HG03097 (cell line): Measurements from ENCODE around the gene CPED1.
"Not testable (repeated sequence)": the region's sequence is repeated elsewhere in the genome, so short reads cannot be mapped to it uniquely, and the experiment has no call there.

ENCODE experiments used
- ATAC-seq: cut with Tn5 transposase; IDR thresholded peaks from one replicate; pipeline ENCODE4 v1.9.1; 2021; ENCODE audit not compliant: unreplicated experiment, low FRiP score

Gene CPED1

GRCh38 chr7:121058975-121059374 lies 70.5 kb downstream of the CPED1 start:
- no peak for ATAC-seq

DNA sequence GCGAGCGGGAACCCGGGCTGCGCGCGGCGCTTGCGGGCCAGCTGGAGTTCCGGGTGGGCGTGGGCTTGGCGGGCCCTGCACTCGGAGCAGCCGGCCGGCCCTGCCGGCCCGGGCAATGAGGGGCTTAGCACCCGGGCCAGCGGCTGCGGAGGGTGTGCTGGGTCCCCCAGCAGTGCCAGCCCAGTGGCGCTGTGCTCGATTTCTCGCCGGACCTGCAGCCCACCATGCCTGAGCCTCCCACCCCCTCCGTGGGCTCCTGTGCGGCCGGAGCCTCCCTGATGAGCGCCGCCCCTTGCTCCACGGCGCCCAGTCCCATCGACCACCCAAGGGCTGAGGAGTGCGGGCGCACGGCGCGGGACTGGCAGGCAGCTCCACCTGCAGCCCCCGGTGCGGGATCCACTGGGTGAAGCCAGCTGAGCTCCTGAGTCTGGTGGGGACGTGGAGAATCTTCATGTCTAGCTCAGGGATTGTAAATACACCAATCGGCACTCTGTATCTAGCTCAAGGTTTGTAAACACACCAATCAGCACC lies 71.5 kb downstream of the CPED1 start:
- ATAC-seq: not testable (repeated sequence)

GRCh38 chr7:121061677-121062582 lies 73.4 kb downstream of the CPED1 start:
- ATAC-seq: no peak

GRCh38 chr7:121062671-121063279 lies 74.3 kb downstream of the CPED1 start:
- no peak for ATAC-seq

DNA sequence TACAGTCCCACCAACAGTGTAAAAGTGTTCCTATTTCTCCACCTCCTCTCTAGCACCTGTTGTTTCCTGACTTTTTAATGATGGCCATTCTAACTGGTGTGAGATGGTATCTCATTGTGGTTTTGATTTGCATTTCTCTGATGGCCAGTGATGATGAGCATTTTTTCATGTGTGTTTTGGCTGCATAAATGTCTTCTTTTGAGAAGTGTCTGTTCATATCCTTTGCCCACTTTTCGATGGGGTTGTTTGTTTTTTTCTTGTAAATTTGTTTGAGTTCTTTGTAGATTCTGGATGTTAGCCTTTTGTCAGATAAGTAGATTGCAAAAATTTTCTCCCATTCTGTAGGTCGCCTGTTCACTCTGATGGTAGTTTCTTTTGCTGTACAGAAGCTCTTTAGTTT lies 79.2 kb downstream of the CPED1 start:
- ATAC-seq: not testable (repeated sequence)

DNA sequence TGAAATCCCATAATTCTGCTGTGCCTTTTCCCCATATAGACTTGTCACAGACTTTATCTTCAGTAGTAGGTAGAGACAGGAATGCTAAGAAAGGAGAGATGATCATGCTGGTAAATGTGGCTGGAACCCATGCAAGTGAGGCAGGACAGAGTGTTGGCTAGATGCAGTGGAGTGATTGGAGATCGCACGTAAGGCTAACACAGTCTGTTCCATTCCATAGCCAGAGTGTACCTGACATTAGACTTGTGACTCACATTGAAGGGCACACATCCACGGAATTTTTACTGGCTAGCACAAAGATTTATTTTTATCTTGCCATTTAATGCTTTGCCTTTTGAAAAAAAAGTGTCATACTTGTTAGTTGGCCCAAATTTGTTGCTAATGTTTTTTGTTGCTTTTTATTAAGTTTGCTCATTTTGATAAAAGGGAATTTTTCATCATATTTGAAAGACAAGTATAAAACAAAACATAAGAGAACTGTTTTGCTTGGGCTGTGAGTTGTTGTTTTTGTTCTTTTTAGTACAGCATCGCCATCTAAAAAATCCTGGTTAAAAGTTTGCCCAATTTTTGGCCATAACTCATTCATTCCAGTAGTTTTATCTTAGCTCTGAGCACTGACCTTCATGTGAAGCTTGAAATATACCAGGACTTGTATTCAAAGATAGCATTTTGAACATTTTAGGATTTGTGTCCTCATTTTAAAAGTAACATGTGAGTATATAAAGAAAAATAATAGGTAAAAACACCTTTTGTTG lies 81.0 kb downstream of the CPED1 start:
- ATAC-seq: no peak

DNA sequence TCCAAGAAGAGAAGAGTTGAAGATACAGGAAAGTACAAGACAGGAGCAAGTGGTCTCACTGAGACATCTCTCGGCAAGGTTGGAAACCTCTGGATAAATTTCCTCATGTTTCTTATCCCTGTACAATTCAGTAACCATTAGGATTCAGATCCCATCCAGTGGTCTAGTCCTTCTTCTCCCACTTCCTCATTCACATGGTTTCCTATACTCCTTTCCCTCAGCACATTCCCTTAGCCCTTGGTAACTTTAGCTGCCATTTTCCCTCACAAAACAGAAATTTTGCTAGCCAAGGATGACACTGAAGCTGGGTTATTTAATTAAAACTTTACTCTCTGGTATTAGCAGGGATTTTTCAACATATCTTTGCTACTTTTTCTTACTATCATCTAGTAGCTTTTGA lies 82.6 kb downstream of the CPED1 start:
- ATAC-seq: no peak

- ATAC-seq: no peak
These were observed 83.2 kb downstream of the CPED1 start for GRCh38 chr7:121071662-121072061.

DNA sequence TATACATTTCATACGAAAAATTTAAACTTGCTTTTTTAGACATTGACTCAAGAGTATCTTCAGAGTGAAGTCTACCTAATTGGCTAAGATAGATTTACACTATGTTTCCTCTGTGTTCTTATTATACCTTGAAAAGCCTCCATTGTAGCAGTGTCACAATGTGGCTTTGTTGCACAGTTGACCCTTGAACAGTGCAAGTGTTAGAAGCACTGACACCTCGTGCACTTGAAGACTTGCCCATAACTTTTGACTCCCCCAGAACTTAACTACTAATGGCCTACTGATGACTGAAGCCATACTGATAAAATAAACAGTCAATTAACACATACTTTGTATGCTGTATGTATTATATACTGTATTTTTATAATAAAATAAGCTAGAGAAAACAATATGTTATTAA lies 84.3 kb downstream of the CPED1 start:
- ATAC-seq: no peak

DNA sequence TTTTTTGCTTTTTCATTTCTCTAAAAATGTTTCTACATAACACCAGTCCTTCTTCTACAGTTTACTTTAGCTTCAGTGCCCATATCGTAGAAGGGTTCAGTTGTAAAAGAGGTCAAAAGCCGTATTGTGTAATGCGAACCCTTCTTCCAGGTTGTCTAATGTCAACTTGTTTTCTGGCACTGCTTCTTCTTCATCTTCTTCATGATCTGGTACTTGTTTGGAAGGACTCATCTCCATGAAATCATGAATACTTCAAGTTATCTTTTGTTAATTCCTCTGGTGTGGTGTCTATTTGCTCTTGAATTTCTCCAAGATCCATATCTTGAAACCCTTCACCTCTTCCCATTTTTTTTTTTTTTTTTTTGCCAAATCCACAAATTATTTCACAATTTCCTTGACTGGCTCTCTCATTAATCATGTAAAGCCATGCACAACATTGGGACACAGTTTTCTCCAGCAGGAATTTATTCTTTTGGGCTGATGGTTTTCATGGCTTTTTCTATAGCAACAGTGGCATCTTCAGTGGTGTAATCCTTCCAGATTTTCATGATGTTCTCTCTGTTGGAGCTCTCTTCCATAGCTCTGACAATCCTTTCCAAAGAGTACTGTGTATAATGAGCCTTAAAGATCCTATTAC lies 85.1 kb downstream of the CPED1 start:
- no peak for ATAC-seq

GRCh38 chr7:121075424-121075841 lies 86.9 kb downstream of the CPED1 start:
- not testable (repeated sequence) for ATAC-seq

DNA sequence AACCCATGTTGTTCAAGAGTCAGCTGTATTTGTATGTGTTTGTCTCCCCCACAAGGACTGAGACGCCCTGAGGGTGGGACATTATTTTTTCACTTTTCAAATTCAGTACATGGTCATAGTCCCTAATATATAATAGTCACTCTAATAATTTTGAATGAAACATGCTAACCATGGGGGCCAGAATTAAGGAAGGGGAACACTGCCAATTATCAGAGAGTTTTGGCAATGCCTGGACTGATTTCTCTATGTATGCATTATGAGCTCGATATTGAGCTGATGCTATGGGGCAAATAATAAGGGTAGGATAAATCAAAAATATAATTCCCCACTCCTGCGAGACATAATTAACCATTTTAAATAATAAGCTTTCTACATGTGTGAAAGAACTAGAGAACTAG lies 87.4 kb downstream of the CPED1 start:
- ATAC-seq: no peak

GRCh38 chr7:121076350-121077164 lies 88.0 kb downstream of the CPED1 start:
- no peak for ATAC-seq

- no peak for ATAC-seq
These were observed 88.7 kb downstream of the CPED1 start for GRCh38 chr7:121077165-121077630.

DNA sequence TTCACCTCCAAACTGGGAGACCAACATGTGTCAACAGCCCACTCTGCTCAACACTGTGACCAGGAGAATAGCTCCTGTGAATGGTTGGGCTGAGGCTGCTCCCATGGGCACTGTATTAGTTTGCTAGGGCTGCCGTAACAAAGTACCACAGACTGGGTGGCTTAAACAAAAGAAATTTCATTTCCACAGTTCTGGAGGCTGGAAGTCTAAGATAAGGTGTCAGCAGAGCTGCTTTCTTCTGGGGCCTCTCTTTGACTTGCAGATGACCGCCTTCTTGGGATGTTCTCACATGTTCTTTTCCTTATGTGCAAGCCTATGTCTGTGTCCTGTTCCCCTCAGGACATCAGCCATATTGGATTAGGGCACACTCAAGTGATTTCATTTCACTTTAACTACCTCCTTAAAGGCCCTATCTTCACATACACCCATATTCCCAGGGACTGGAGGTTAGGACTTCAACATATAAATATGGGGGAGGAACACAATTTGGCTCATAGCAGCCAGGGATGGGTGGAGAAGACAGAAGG lies 90.3 kb downstream of the CPED1 start:
- ATAC-seq: no peak

GRCh38 chr7:121079425-121080169 lies 91.1 kb downstream of the CPED1 start:
- ATAC-seq: no peak

- ATAC-seq: no peak
These were observed 91.9 kb downstream of the CPED1 start for GRCh38 chr7:121080257-121080912.

- no peak for ATAC-seq
These were observed 92.4 kb downstream of the CPED1 start for GRCh38 chr7:121080913-121081326.
